Measurements from ENCODE around the gene RBPJL. TPM values are rescaled to one million over a fixed set of nuclear protein-coding genes. Genes with fewer than 3 reads are reported as not detected.

Gene RBPJL
- total RNA-seq (2016; rRNA removed; fragmentation: Illumina TruSeq; extraction: Trizol) (not detected in 2 replicates), polyA plus RNA-seq (2011; rRNA removed) (not detected in 2 replicates), polyA minus RNA-seq (2011; rRNA and poly(A)+ RNA removed; ENCODE audit: low replicate concordance) (not detected in 2 replicates), Bru-seq, nascent RNA (not detected), BruChase-seq, experiment 1, labeled RNA remaining after a 6-hour chase (not detected), BruChase-seq, experiment 2, labeled RNA remaining after a 2-hour chase (not detected)
- not detected in 2 replicates for total RNA-seq (2016; cell fraction: cytosol; rRNA removed; fragmentation: Illumina TruSeq; extraction: Trizol; ENCODE audit: low read depth)
- total RNA-seq (2016; cell fraction: insoluble cytoplasmic fraction; rRNA removed; fragmentation: Illumina TruSeq; extraction: Trizol), result not detected in 2 replicates
- total RNA-seq (2016; cell fraction: membrane; rRNA removed; fragmentation: Illumina TruSeq; extraction: Trizol), result not detected in 2 replicates
- total RNA-seq (2016; cell fraction: nucleus; rRNA removed; fragmentation: Illumina TruSeq; extraction: Trizol), result not detected in 2 replicates
- polyA plus RNA-seq (2011; cell fraction: cytosol; rRNA removed), result not detected in 2 replicates
- polyA plus RNA-seq (2011; cell fraction: nucleus; rRNA removed), result not detected in 2 replicates
- not detected in 2 replicates for polyA plus RNA-seq (2012)
- not detected in 2 replicates for polyA plus RNA-seq (2016; cell fraction: cytosol; fragmentation: Illumina TruSeq; extraction: Trizol; ENCODE audit: low read depth)
- not detected in 2 replicates for polyA plus RNA-seq (2016; cell fraction: insoluble cytoplasmic fraction; fragmentation: Illumina TruSeq; extraction: Trizol; ENCODE audit: low read depth)
- polyA plus RNA-seq (2016; cell fraction: membrane; fragmentation: Illumina TruSeq; extraction: Trizol; ENCODE audit: low read depth), result not detected in 2 replicates
- not detected in 2 replicates for polyA plus RNA-seq (2016; cell fraction: nucleus; fragmentation: Illumina TruSeq; extraction: Trizol; ENCODE audit: insufficient read depth, low read depth)
- polyA minus RNA-seq (2011; cell fraction: cytosol; rRNA and poly(A)+ RNA removed), result not detected in 2 replicates
- polyA minus RNA-seq (2011; cell fraction: nucleus; rRNA and poly(A)+ RNA removed), result not detected in 2 replicates
- long read RNA-seq, experiment 1, result 0 reads
- long read RNA-seq, experiment 2, result 0 reads

DNA sequence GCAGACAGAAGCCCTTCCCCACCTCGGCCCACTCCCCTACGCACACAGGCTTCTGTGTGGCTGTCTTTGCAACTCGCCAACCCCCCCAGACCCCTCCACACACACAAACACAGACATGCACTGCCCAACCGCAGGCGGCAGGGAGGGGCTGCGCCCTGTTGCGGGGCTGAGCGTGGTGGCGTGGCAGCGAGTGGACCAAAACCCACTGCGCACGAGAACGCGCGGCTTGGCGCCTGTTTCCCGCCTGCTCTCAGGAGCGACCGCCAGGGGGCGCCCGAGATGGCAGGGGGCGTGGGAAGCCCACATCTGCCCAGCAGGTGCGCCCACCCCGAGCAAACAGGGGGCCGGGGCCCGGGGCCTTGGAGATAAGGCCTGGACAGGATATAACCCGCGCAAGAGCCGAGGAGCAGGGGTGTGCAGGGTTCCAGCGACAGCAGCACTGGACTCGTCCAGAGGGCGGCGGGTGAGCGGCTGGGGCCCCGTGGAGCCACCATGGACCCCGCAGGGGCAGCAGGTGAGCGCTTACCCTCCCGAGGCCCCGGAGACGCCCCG, at the start of gene RBPJL:
Gene RBPJL, plus strand, starts transcription at position 410 of the 552 bp plus-strand sequence. Its CDS starts 83 bp downstream, at position 493.
- Histone ChIP-seq H3K4me3 (replicated peaks in 1 of 3; ENCODE audit: insufficient read depth in 1 of 3, low read depth in 2 of 3, low read length in 3 of 3) (peak within 1 kb of the TSS in 1 of 3 experiments; percentile 39; a peak in 1 of 6 replicates), H3K27me3 (ENCODE audit: control insufficient read depth in 1 of 2, insufficient read depth in 2 of 2, low read length in 2 of 2) (peaks cover 6 to 43% of the 10 kb centered on the region in 2 experiments; a peak in 4 of 5 replicates), H4K20me1 (ENCODE audit: insufficient read depth, low read length) (no peaks in the 10 kb centered on the region), H3K4me2 (ENCODE audit: low read depth, low read length) (peak within 1 kb of the TSS; percentile 56), H3K79me2 (ENCODE audit: insufficient read depth, low read length) (no peaks in the 10 kb centered on the region), H2AFZ (ENCODE audit: low read length) (no peak within 1 kb of the TSS), H3K4me1 (ENCODE audit: insufficient read depth, low read length) (0 out of 2 replicates have a peak, but pooled peaks cover 4% of the 10 kb centered on the region), H3K36me3 (replicated peaks in 1 of 2; ENCODE audit: control insufficient read depth in 1 of 2, insufficient read depth in 2 of 2, low read length in 2 of 2) (no peaks in the 10 kb centered on the region), H3K9me3 (ENCODE audit: low read length) (no peaks in the 10 kb centered on the region), H3K27ac (ENCODE audit: extremely low read length, insufficient read depth, low read length) (no peak within 1 kb of the TSS), H3K9ac (ENCODE audit: insufficient read depth, low read depth, low read length) (no peak within 1 kb of the TSS)
- in situ Hi-C loops (cut with HindIII; ENCODE audit: extremely low pct_ligation_motif_present, low pct_unique_long_range_greater_than_20kb) (no loop called here), intact Hi-C loops (cut with micrococcal nuclease; ENCODE audit: unreplicated experiment) (no loop called here)
- ChIA-PET CTCF (ENCODE audit: low intra/inter-chr PET ratio, low total read pairs) (interaction anchor here (1.1 to 2.1 kb wide), 3 partner anchors 13 to 144 kb away, joined by 5 to 11 read pairs (median 6); no protein-coding TSS in a partner anchor), POLR2A (no interaction called here)
- no TSS peak for BruUV-seq (replicated peaks)
- no peak for FAIRE-seq
- no peak for DNase-seq (ENCODE audit: low spot score)
- WGBS (ENCODE audit: low lambda C conversion rate), result 7% methylated on average over 12 of the region's 41 CpGs
- peak; percentile 69 for ATAC-seq
- TF ChIP-seq ARID5B (CRISPR knock-in tag; IDR thresholded peaks at IDR 0.05) (0 out of 2 replicates have a peak, but pooled peaks have one; percentile 27), FOXM1 (CRISPR knock-in tag; IDR thresholded peaks at IDR 0.05) (no peak), E2F5 (CRISPR knock-in tag; conservative IDR thresholded peaks at IDR 0.05) (peak; percentile 93), MED8 (CRISPR knock-in tag; IDR thresholded peaks at IDR 0.05; ENCODE audit: insufficient replicate concordance) (peak; percentile 63), NR2F6 (IDR thresholded peaks at IDR 0.05) (no peak), NR2F6 (CRISPR knock-in tag; IDR thresholded peaks at IDR 0.05) (no peak), ZBTB7A (CRISPR knock-in tag; IDR thresholded peaks at IDR 0.05) (peak; percentile 69; the same call in 1 of the 2 replicates)
- TF ChIP-seq, protein P1, sequence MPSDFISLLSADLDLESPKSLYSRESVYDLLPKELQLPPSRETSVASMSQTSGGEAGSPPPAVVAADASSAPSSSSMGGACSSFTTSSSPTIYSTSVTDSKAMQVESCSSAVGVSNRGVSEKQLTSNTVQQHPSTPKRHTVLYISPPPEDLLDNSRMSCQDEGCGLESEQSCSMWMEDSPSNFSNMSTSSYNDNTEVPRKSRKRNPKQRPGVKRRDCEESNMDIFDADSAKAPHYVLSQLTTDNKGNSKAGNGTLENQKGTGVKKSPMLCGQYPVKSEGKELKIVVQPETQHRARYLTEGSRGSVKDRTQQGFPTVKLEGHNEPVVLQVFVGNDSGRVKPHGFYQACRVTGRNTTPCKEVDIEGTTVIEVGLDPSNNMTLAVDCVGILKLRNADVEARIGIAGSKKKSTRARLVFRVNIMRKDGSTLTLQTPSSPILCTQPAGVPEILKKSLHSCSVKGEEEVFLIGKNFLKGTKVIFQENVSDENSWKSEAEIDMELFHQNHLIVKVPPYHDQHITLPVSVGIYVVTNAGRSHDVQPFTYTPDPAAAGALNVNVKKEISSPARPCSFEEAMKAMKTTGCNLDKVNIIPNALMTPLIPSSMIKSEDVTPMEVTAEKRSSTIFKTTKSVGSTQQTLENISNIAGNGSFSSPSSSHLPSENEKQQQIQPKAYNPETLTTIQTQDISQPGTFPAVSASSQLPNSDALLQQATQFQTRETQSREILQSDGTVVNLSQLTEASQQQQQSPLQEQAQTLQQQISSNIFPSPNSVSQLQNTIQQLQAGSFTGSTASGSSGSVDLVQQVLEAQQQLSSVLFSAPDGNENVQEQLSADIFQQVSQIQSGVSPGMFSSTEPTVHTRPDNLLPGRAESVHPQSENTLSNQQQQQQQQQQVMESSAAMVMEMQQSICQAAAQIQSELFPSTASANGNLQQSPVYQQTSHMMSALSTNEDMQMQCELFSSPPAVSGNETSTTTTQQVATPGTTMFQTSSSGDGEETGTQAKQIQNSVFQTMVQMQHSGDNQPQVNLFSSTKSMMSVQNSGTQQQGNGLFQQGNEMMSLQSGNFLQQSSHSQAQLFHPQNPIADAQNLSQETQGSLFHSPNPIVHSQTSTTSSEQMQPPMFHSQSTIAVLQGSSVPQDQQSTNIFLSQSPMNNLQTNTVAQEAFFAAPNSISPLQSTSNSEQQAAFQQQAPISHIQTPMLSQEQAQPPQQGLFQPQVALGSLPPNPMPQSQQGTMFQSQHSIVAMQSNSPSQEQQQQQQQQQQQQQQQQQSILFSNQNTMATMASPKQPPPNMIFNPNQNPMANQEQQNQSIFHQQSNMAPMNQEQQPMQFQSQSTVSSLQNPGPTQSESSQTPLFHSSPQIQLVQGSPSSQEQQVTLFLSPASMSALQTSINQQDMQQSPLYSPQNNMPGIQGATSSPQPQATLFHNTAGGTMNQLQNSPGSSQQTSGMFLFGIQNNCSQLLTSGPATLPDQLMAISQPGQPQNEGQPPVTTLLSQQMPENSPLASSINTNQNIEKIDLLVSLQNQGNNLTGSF (CRISPR knock-in tag; IDR thresholded peaks at IDR 0.05), result 0 out of 2 replicates have a peak, but pooled peaks have one; percentile 60
- TF ChIP-seq, protein P2, sequence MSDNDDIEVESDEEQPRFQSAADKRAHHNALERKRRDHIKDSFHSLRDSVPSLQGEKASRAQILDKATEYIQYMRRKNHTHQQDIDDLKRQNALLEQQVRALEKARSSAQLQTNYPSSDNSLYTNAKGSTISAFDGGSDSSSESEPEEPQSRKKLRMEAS (IDR thresholded peaks at IDR 0.05), result peak; percentile 61; the same call in 1 of the 2 replicates

Measured in HepG2 (cell line).